OCI-LY1 (cell line): ENCODE results near the gene NADK.

ENCODE experiments used
- H2AFZ ChIP-seq: fragments of 200-600 bp; sonication (generic), shearing (Covaris generic); 2 replicates; pipeline ENCODE4 v1.6.0; 2014; ENCODE audit warnings: antibody characterized with exemption, mild to moderate bottlenecking, low read length
- H3F3A ChIP-seq: fragments of 200-600 bp; sonication (generic), shearing (Covaris generic); 2 replicates; pipeline ENCODE4 v1.6.0; 2014; ENCODE audit warnings: mild to moderate bottlenecking, antibody characterized with exemption, low read length, moderate library complexity; ENCODE audit not compliant: insufficient read depth
- H3K27ac ChIP-seq: fragments of 200-600 bp; sonication (generic); 2 replicates; pipeline ENCODE4 v1.5.1; 2014; ENCODE audit warnings: low read length, mixed run types, mild to moderate bottlenecking, low read depth; ENCODE audit not compliant: poor library complexity, severe bottlenecking
- H3K27me3 ChIP-seq: fragments of 200-600 bp; sonication (generic); 2 replicates; pipeline ENCODE4 v1.6.0; 2014; ENCODE audit warnings: antibody characterized with exemption, mild to moderate bottlenecking, low read length, moderate library complexity; ENCODE audit not compliant: insufficient read depth
- H3K36me3 ChIP-seq: fragments of 200-600 bp; sonication (generic); 2 replicates; pipeline ENCODE4 v1.6.1; 2014; ENCODE audit warnings: mild to moderate bottlenecking, antibody characterized with exemption, low read length, moderate library complexity, mixed read lengths; ENCODE audit not compliant: insufficient read depth
- H3K4me1 ChIP-seq: fragments of 200-600 bp; sonication (generic); 2 replicates; pipeline ENCODE4 v1.5.1; 2014; ENCODE audit warnings: mild to moderate bottlenecking, low read length, moderate library complexity; ENCODE audit not compliant: insufficient read depth, severe bottlenecking
- H3K4me2 ChIP-seq: fragments of 200-600 bp; sonication (generic), shearing (Covaris generic); 2 replicates; pipeline ENCODE4 v1.6.1; 2014; ENCODE audit warnings: low read length
- H3K4me3 ChIP-seq: fragments of 200-600 bp; sonication (generic); 2 replicates; pipeline ENCODE4 v1.5.1; 2014; ENCODE audit warnings: low read length, low read depth, mild to moderate bottlenecking, mixed read lengths; ENCODE audit not compliant: poor library complexity, severe bottlenecking
- H3K79me2 ChIP-seq: fragments of 200-600 bp; shearing (Covaris generic); 2 replicates; pipeline ENCODE4 v1.6.1; 2016; ENCODE audit warnings: mixed run types, low read length, mixed read lengths; ENCODE audit not compliant: insufficient read depth
- H3K9ac ChIP-seq: fragments of 200-600 bp; sonication (generic), shearing (Covaris generic); 2 replicates; pipeline ENCODE4 v1.6.1; 2014; ENCODE audit warnings: mild to moderate bottlenecking, low read length, mixed read lengths
- H3K9me2 ChIP-seq: fragments of 200-600 bp; sonication (generic), shearing (Covaris generic); 2 replicates; pipeline ENCODE4 v1.6.1; 2014; ENCODE audit warnings: low read depth, mild to moderate bottlenecking, low read length, mixed read lengths
- H3K9me3 ChIP-seq: fragments of 200-600 bp; shearing (Covaris generic); 2 replicates; pipeline ENCODE4 v1.6.1; 2014; ENCODE audit warnings: low read length, mixed read lengths
- H4K20me1 ChIP-seq: fragments of 200-600 bp; sonication (generic), shearing (Covaris generic); 2 replicates; pipeline ENCODE4 v1.6.0; 2016; ENCODE audit warnings: mild to moderate bottlenecking, low read length; ENCODE audit not compliant: insufficient read depth
- EZH2 ChIP-seq: fragments of 200-600 bp; sonication (generic), shearing (Covaris generic); IDR thresholded peaks from 2 replicates; pipeline ENCODE4 v1.8.0; 2017; ENCODE audit warnings: borderline replicate concordance, mixed run types, mild to moderate bottlenecking, antibody characterized with exemption, low read length, moderate library complexity, mixed read lengths
- TF ChIP-seq, protein P1 (sequence below): fragments of 200-600 bp; sonication (generic), shearing (Covaris generic); IDR thresholded peaks from 2 replicates; pipeline ENCODE4 v1.5.1; 2017; ENCODE audit warnings: mild to moderate bottlenecking, antibody characterized with exemption, low read length, moderate library complexity, mixed read lengths

Gene NADK

DNA sequence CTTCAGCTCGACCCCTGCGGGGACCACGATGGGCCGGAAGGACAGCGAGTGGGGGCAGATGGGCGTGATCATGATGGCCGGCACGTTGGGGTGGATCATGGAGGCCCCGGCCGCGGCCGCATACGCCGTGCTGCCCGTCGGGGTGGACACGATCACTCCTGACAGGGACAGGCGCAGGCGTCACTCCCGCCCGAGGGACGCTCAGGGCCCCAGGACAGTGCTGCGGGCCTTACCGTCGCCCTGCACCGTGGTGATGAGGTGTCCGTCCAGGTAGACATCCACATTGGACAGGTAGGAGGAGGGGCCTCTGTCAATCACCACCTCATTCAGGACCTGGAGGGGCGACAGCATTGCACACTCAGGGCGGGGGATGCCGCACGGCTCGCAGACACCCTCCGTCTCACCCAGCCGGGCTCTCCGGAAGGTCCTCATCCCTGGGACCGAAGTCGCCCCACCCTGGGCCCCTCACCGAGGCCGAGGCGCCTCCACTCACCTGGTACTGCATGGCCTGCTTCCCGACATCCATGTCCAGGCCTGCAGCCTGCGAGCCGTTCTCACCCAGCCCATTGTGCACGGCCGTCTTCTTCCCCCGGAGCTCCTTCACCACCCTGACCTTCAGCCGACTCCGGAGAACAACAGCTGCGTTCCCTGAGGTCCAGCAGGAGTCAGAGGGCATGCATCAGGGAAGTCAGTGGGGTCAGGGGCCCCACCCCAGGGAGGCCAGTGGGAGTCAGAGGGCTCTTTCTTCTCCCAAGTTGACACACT is 24.0 kb downstream of the NADK start:
- no peaks in the 10 kb centered on the region for H3K79me2 ChIP-seq
- H3F3A ChIP-seq, result no peaks in the 10 kb centered on the region
- no peaks in the 10 kb centered on the region for H3K27me3 ChIP-seq
- H3K4me1 ChIP-seq, result peaks cover 2% of the 10 kb centered on the region
- H3K9me2 ChIP-seq, result no peaks in the 10 kb centered on the region
- no peak for TF ChIP-seq EZH2
- TF ChIP-seq, protein P1, sequence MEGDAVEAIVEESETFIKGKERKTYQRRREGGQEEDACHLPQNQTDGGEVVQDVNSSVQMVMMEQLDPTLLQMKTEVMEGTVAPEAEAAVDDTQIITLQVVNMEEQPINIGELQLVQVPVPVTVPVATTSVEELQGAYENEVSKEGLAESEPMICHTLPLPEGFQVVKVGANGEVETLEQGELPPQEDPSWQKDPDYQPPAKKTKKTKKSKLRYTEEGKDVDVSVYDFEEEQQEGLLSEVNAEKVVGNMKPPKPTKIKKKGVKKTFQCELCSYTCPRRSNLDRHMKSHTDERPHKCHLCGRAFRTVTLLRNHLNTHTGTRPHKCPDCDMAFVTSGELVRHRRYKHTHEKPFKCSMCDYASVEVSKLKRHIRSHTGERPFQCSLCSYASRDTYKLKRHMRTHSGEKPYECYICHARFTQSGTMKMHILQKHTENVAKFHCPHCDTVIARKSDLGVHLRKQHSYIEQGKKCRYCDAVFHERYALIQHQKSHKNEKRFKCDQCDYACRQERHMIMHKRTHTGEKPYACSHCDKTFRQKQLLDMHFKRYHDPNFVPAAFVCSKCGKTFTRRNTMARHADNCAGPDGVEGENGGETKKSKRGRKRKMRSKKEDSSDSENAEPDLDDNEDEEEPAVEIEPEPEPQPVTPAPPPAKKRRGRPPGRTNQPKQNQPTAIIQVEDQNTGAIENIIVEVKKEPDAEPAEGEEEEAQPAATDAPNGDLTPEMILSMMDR, result no peak
- no peak overlapping the region for H3K27ac ChIP-seq
- H3K4me2 ChIP-seq, result no peak overlapping the region
- H3K9me3 ChIP-seq, result no peaks in the 10 kb centered on the region
- no peaks in the 10 kb centered on the region for H4K20me1 ChIP-seq
- H3K4me3 ChIP-seq, result no peak overlapping the region
- peaks cover 73% of the 10 kb centered on the region for H3K36me3 ChIP-seq
- H3K9ac ChIP-seq, result no peak overlapping the region
- no peak overlapping the region for H2AFZ ChIP-seq

DNA sequence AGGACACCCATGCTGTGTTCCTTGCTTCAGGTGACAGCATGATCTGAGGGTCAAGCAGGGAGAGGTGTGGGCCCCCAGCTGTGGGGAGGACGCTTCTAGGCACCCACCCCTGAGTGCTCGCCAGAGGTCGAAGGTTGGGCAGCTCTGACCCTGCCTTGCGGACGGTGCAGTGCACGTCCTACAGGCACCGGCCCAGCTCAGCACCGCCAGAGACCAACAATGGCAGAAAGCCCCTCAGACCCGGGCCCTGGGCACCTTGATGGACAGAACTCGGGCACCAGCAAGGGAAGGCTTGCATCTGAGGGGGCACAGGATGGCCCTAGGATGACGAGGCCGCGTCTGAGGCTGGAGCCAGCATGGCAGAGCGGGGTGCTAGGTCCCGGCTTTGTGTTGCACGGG is 24.7 kb downstream of the NADK start:
- H4K20me1 ChIP-seq, result no peaks in the 10 kb centered on the region
- peaks cover 68% of the 10 kb centered on the region for H3K36me3 ChIP-seq
- no peak overlapping the region for H3K4me2 ChIP-seq
- no peak overlapping the region for H3K4me3 ChIP-seq
- peaks cover 4% of the 10 kb centered on the region for H3K4me1 ChIP-seq
- H3K9me2 ChIP-seq, result no peaks in the 10 kb centered on the region
- no peak overlapping the region for H3K9ac ChIP-seq
- no peak overlapping the region for H3K27ac ChIP-seq
- H3K79me2 ChIP-seq, result no peaks in the 10 kb centered on the region
- no peaks in the 10 kb centered on the region for H3F3A ChIP-seq
- H2AFZ ChIP-seq, result no peak overlapping the region
- H3K27me3 ChIP-seq, result no peaks in the 10 kb centered on the region
- TF ChIP-seq, protein P1, result no peak
- no peak for TF ChIP-seq EZH2
- no peaks in the 10 kb centered on the region for H3K9me3 ChIP-seq

DNA sequence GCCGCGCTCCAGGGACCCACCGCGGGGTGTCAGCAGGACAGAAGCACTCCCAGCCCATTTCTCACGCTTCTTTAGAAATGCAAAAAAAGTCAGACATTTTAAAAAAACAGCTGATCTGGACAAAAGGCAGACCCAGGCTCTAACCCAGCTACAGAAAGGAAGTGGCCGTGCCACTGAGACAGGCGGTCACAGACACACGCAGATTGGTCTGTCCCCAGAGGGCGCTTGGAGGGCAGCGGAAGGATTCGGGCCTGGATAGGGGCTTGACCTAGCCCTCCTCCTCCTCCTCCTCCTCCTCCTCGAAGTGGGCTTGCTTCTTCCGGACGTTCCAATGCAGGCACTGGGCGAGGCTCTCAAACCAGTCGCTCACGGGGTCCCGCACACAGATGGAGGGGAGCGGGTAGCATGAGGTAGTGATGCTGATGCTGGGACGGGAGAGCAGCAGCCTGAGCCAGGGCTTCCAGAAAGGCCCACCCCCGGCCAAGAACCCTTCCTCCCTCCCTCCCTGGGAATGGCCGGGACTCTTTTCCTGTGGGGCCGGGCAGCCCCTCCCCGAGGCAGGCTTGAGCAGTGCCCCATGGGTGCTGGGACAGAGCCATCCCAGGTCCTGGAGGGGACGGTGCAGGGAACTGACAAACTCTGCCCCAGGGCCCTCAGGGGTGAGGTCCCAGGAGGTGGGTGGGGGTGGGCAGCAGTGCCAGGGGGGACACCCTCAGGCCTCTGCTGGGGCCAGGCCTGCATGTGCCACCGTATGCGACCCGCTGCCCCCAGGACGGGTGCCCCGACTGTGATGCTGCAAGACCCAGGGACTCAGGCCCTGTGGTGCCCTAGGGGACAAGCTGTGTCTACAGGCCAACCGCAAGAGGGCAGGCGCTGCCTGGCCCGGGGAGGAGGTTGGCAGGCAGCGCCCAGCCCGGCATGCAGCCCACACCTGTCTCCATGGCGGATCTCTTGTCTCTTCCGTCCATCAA is 25.3 kb downstream of the NADK start:
- Histone ChIP-seq H3F3A (no peaks in the 10 kb centered on the region), H3K9me2 (no peaks in the 10 kb centered on the region), H3K4me2 (no peak overlapping the region), H3K4me3 (no peak overlapping the region), H3K9me3 (no peaks in the 10 kb centered on the region), H3K27ac (no peak overlapping the region), H2AFZ (no peak overlapping the region), H3K36me3 (peaks cover 61% of the 10 kb centered on the region), H3K79me2 (no peaks in the 10 kb centered on the region), H4K20me1 (no peaks in the 10 kb centered on the region), H3K9ac (no peak overlapping the region), H3K27me3 (no peaks in the 10 kb centered on the region), H3K4me1 (peaks cover 4% of the 10 kb centered on the region)
- TF ChIP-seq EZH2, result no peak
- TF ChIP-seq, protein P1, result no peak
